C4-2B (cell line): Measurements from ENCODE around the gene PRRC2B.

ENCODE experiments used
- CTCF ChIP-seq: fragments of 450-650 bp; conservative IDR thresholded peaks from 2 replicates; pipeline ENCODE4 v1.5.1; 2017; ENCODE audit warnings: mild to moderate bottlenecking
- ZFX ChIP-seq: fragments of 450-650 bp; IDR thresholded peaks from 2 replicates; pipeline ENCODE4 v1.6.1; 2017

DNA sequence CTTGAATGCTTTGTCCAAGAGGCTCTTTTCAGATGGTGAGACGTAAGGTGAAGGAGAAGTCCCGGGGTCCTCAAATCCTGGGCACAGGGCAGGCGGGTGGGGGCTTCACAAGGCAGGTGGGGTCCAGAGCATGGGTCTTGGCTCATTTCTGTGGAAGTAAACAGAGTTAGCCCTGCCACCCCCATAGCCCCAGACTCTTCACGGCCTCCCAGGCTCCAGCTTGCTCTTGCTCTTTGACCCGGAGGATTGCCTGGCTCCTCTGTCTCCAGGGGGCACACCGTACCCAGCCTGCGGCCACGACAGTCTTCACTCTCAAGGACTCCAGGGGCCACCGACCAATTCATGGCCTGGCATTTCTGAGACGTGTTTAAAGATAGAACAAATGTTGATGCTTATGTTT is 80.0 kb downstream of the PRRC2B start:
- TF ChIP-seq CTCF: no peak
- TF ChIP-seq ZFX: no peak
